ENCODE results near the gene SMAD6.

SMAD6 gene

DNA sequence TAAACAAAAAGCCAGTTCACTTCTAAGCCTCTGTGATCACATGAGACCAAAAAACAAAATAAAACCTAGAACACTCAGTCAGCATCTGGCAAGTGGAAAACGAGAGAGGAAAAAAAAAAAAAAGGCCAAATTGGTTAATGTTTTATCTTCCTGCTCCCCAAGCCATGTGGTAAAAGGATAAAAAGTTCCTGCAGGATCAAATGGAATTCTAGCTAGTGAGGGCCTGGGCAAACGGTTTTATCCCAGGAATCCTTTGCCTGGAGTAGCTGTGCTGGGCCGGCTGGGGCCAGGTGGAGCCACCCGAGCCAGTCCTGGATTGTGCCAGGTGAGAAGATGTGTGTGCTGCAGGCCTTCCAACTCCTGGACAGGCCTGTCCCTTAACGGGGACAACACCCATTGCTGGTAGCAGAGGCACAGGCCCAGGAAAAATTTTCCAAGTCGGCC, 13.2 kb downstream of the SMAD6 start:
- H3K4me3 ChIP-seq (ENCODE audit: low read depth, low read length) = no peak overlapping the region
- TF ChIP-seq, protein P1, sequence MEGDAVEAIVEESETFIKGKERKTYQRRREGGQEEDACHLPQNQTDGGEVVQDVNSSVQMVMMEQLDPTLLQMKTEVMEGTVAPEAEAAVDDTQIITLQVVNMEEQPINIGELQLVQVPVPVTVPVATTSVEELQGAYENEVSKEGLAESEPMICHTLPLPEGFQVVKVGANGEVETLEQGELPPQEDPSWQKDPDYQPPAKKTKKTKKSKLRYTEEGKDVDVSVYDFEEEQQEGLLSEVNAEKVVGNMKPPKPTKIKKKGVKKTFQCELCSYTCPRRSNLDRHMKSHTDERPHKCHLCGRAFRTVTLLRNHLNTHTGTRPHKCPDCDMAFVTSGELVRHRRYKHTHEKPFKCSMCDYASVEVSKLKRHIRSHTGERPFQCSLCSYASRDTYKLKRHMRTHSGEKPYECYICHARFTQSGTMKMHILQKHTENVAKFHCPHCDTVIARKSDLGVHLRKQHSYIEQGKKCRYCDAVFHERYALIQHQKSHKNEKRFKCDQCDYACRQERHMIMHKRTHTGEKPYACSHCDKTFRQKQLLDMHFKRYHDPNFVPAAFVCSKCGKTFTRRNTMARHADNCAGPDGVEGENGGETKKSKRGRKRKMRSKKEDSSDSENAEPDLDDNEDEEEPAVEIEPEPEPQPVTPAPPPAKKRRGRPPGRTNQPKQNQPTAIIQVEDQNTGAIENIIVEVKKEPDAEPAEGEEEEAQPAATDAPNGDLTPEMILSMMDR (IDR thresholded peaks at IDR 0.05; ENCODE audit: low read depth, low read length) = no peak

DNA sequence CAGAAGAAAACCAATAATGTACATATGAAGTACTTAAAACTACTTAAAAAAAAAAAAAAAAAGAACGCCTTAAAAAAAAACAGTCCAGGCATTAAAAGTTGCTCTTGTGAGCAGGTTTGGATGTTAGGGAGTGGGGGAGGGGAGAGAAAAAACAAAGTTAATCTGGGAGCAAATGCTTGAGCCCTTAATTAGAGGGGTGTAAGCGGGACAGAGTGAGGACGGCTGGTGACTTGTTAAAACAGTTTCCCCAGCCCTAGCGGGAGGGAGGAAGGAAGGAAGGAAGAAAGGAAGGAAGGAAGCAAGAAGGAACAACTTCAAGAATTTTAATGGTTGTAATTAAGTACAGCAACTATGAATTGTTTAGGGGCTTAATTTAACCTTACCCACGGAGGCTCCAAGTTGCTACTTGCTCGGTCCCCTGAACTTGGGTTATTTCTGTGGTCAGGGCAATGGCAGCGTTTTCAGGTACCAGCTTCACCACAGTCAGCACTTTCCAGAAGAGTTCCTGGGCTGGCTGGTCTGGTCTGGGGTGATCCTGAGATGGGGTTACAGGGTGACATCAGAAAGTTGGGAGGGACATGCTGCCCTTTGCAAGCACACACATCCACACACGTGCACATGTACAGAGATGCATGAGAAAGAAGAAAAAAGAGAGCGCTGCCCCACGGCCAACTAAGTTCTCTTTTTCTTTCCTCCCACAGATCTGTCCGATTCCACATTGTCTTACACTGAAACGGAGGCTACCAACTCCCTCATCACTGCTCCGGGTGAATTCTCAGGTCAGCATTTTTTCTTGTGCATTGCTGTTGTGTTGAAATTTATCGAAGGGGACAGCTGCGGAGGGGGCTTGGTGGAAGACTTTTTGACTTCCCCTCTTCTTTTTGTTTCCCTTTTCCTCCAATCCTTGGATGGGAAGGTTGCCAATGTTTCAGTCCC, 14.0 kb downstream of the SMAD6 start:
- TF ChIP-seq, protein P1 (IDR thresholded peaks at IDR 0.05; ENCODE audit: low read depth, low read length) = no peak
- H3K4me3 ChIP-seq (ENCODE audit: low read depth, low read length) = no peak overlapping the region

DNA sequence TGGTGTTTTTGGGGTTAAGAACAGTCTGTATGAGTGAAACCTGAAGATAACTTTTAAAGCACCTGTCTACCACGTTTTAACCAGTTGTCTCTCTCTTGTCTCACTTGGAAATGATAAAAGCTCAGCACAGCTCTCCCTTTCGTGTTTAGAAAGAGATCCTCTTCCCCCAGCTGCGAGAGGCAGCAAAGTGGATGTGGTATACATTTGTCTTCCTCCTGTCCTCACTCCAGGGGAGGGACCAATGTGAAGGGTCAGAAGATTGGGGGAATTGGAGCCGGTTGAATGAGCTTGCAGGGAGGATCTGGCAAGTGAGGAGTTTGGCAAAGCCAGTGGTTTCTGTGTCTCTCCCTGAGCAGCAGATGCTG, 14.6 kb downstream of the SMAD6 start:
- TF ChIP-seq, protein P1 (IDR thresholded peaks at IDR 0.05; ENCODE audit: low read depth, low read length) = no peak
- H3K4me3 ChIP-seq (ENCODE audit: low read depth, low read length) = no peak overlapping the region

DNA sequence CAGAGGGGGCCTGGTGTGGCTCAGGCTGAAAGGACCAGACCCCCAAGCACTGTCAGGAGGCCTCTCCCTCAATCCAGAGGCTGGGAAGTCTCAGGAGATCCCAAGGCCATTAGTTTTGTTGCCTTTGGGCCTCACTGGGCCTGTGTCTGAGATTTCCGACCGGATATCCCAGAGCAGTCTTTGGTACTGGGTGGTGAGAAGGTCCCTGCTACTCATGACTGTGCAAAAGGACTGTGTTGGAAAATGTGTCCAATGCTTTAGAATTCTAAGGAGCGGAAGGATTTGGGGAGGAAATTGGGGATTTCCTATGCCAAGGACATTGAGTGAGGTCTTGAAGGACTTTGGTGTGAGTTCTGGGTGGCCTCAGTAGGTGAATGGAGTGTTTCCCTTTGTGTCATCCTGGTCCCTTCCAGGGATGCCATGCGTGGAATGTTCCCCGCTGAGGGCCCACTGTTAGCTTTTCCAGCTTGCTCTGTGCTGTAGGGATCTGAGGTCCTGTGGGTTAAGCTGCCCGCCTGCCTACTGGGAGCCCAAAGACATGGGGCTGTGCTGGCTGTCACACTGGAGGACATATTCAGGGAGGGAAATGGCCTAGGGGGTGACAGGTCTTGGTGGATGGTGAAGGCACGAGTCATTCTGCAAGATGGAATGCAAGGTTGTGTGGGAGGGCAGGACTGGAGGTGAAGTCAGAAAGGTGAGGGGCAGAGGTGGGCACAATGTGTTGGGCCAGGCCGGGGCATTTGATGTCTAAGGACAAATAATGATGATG, 16.4 kb downstream of the SMAD6 start:
- TF ChIP-seq, protein P1 (IDR thresholded peaks at IDR 0.05; ENCODE audit: low read depth, low read length) = no peak
- no peak overlapping the region for H3K4me3 ChIP-seq (ENCODE audit: low read depth, low read length)

DNA sequence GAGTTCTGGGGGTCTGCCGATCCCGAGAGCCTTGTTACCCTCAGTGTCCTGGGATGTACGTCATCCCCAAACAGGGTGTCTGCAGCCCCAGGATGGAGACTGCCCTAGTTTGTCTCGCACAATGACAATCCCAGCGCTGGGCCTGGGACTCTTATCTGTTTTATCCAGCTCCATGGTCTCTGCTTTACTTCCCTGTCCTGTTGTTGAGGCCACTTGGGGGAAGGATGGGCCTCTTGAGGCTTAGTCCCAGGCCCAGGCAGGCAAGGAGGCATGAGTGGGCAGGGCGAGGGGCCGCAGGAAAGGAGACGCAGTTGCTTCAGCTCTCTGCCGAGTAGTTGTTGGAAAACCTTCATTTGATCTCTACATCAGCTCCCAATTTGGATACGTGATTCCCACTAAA, 17.4 kb downstream of the SMAD6 start:
- TF ChIP-seq, protein P1 (IDR thresholded peaks at IDR 0.05; ENCODE audit: low read depth, low read length) = no peak
- H3K4me3 ChIP-seq (ENCODE audit: low read depth, low read length) = no peak overlapping the region

DNA sequence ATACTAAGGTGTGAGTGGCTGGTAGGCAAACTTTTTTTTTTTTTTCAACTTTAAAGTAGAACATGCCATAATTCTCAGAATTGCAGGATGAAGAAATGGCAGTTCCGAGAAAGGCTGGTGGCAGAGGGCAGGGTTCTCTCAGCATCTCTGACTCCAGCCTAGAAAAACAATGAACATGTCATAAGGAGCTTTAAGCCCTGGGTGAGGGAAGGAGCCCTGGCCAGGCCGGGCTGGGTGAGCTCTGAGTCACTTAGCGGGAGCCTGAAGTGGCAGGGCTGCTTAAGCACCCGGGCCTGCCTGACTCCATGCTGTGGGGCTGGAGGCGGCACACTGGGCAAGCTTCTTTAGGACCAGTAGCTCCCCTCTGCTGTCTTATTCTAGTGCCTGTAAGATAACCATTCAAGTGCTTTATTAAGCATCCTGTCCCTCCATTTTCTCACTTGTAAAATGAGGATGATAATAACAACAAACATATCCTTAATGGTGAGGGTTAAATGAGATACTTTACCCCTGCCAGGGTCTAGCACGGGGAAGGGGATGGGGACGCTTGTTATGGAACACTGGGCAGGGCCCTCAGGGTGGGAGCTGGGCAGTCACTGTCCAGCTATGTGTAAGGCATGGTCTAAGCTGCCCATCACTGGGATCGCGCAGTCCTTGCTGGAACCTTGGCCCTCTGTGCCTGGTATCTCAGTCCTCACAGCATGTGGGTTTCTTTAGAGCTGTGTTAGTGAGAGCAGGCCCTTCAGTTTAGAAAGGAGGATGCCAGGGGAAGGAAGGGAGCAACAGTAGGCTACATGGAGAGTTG, 18.4 kb downstream of the SMAD6 start:
- H3K4me3 ChIP-seq (ENCODE audit: low read depth, low read length) = no peak overlapping the region
- TF ChIP-seq, protein P1 (IDR thresholded peaks at IDR 0.05; ENCODE audit: low read depth, low read length) = no peak
